Right hindlimb (tissue), 1 donor: Measurements from ENCODE around the gene ANXA4.
A peak's percentile ranks its signal among the peaks of the same experiment; 100 is the strongest.
"Not testable (repeated sequence)": the region's sequence is repeated elsewhere in the genome, so short reads cannot be mapped to it uniquely, and the experiment has no call there.

Experiments used
- DNase-seq: peaks from one replicate; pipeline ENCODE4 v3.0.0-alpha.2; 2018

Gene ANXA4

GRCh38 chr2:69811591-69811990, 69.7 kb downstream of the ANXA4 start:
- no peak for DNase-seq

GRCh38 chr2:69815717-69816116, 73.8 kb downstream of the ANXA4 start:
- no peak for DNase-seq

- peak; percentile 81 for DNase-seq
Observed at GRCh38 chr2:69816923-69817542, 75.1 kb downstream of the ANXA4 start.

- no peak for DNase-seq
Observed at GRCh38 chr2:69817729-69818501, 76.0 kb downstream of the ANXA4 start.

- no peak for DNase-seq
Observed at GRCh38 chr2:69827796-69828540, 86.0 kb downstream of the ANXA4 start.

- no peak for DNase-seq
Observed at GRCh38 chr2:69828938-69829255, 87.0 kb downstream of the ANXA4 start.

- DNase-seq, result peak; percentile 98
Observed at GRCh38 chr2:69829256-69830044, 87.5 kb downstream of the ANXA4 start, which contains the start of gene GMCL1. GMCL1 (plus strand) TSS chr2:69829660; CDS start chr2:69829893, 233 bp downstream.

- DNase-seq, result peak; percentile 27
Observed at GRCh38 chr2:69830045-69830905, 88.3 kb downstream of the ANXA4 start.

- not testable (repeated sequence) for DNase-seq
Observed at GRCh38 chr2:69830906-69831241, 88.9 kb downstream of the ANXA4 start.

- no peak for DNase-seq
Observed at GRCh38 chr2:69831354-69831905, 89.5 kb downstream of the ANXA4 start.

GRCh38 chr2:69833752-69834151, 91.8 kb downstream of the ANXA4 start:
- no peak for DNase-seq

- no peak for DNase-seq
Observed at GRCh38 chr2:69835666-69836065, 93.7 kb downstream of the ANXA4 start.

GRCh38 chr2:69836316-69836715, 94.4 kb downstream of the ANXA4 start:
- DNase-seq, result no peak

- no peak for DNase-seq
Observed at GRCh38 chr2:69837533-69837932, 95.6 kb downstream of the ANXA4 start.

GRCh38 chr2:69843993-69844392, 102.1 kb downstream of the ANXA4 start:
- no peak for DNase-seq

GRCh38 chr2:69844560-69844959, 102.6 kb downstream of the ANXA4 start:
- no peak for DNase-seq

GRCh38 chr2:69846182-69847067, 104.5 kb downstream of the ANXA4 start:
- DNase-seq, result no peak

GRCh38 chr2:69847068-69847828, 105.3 kb downstream of the ANXA4 start:
- DNase-seq, result no peak

- no peak for DNase-seq
Observed at GRCh38 chr2:69848186-69848790, 106.4 kb downstream of the ANXA4 start.

GRCh38 chr2:69858261-69858660, 116.3 kb downstream of the ANXA4 start:
- DNase-seq, result no peak
